HepG2 (cell line): ENCODE results near the gene UTP4. TPM values are rescaled to one million over a fixed set of nuclear protein-coding genes. Genes with fewer than 3 reads are reported as not detected.

Experiments
- HIVEP1 ChIP-seq: sonication (generic); formaldehyde crosslinking; IDR thresholded peaks from 2 replicates; pipeline ENCODE4 v1.4.0; 2020; ENCODE audit warnings: mild to moderate bottlenecking, missing genetic modification reagents
- MTA1 ChIP-seq: sonication (generic); formaldehyde crosslinking; IDR thresholded peaks from 2 replicates; pipeline ENCODE4 v1.4.0; 2020; ENCODE audit warnings: missing genetic modification reagents, mild to moderate bottlenecking, borderline replicate concordance
- RFX5 ChIP-seq: IDR thresholded peaks from 2 replicates; pipeline ENCODE4 v1.6.1; 2011; ENCODE audit warnings: low read depth, low read length, improper control_type of control experiment
- SOX13 ChIP-seq, 3 experiments: fragments of 450-650 bp in 1 of 3; sonication (generic) in 1 of 3; formaldehyde crosslinking in 1 of 3; IDR thresholded peaks in 2 of 3; conservative IDR thresholded peaks in 1 of 3; 2 replicates each; pipeline versions ENCODE4 v1.5.0 to v1.6.1; 2016 to 2020; ENCODE audit warnings: antibody characterized with exemption in 1 of 3, mild to moderate bottlenecking in 1 of 3, missing compliant biosample characterization in 1 of 3, missing genetic modification reagents in 1 of 3, moderate library complexity in 1 of 3
- ZMYM3 ChIP-seq: sonication (generic); formaldehyde crosslinking; IDR thresholded peaks from 2 replicates; pipeline ENCODE4 v1.5.1; 2020; ENCODE audit warnings: mild to moderate bottlenecking, missing genetic modification reagents
- ZNF331 ChIP-seq: sonication (generic); formaldehyde crosslinking; IDR thresholded peaks from 2 replicates; pipeline ENCODE4 v1.4.0; 2020; ENCODE audit warnings: missing genetic modification reagents
- polyA plus RNA-seq, 8 experiments: library from polyadenylated mRNA; depleted of rRNA in 3 of 8; stranded (reverse) in 7 of 8; unstranded in 1 of 8; fragments of >200 nt; fragmentation: Illumina TruSeq in 4 of 8; extraction: Trizol in 4 of 8; gene quantifications; 2 replicates each; pipeline versions ENCODE4 v1.2.1 to v1.2.3, GENCODE V29; 2011 to 2016; ENCODE audit warnings: low read depth in 4 of 8, missing spikeins in 1 of 8, mixed read lengths in 1 of 8; ENCODE audit not compliant: insufficient read depth in 1 of 8
- total RNA-seq, 5 experiments: library from RNA; depleted of rRNA; stranded (reverse); fragments of >200 nt; fragmentation: Illumina TruSeq; extraction: Trizol; gene quantifications; 2 replicates each; pipeline ENCODE4 v1.2.3, GENCODE V29; 2016; ENCODE audit warnings: low read depth in 1 of 5
- TF ChIP-seq, protein P1 (sequence below): sonication (generic); formaldehyde crosslinking; IDR thresholded peaks from 2 replicates; pipeline ENCODE4 v1.9.0; 2021; ENCODE audit warnings: mild to moderate bottlenecking, missing genetic modification reagents
- TF ChIP-seq, protein P2 (sequence below): sonication (generic); formaldehyde crosslinking; IDR thresholded peaks from 2 replicates; pipeline ENCODE4 v1.4.0; 2020; ENCODE audit warnings: missing genetic modification reagents, mild to moderate bottlenecking, borderline replicate concordance
- TF ChIP-seq, protein P3 (sequence below): sonication (generic); formaldehyde crosslinking; IDR thresholded peaks from 2 replicates; pipeline ENCODE4 v1.4.0; 2020; ENCODE audit warnings: mild to moderate bottlenecking, missing genetic modification reagents
- TF ChIP-seq, protein P4 (sequence below): sonication (generic); formaldehyde crosslinking; IDR thresholded peaks from 2 replicates; pipeline ENCODE4 v1.5.0; 2020; ENCODE audit warnings: missing genetic modification reagents, mild to moderate bottlenecking, borderline replicate concordance
- TF ChIP-seq, protein P5 (sequence below): sonication (generic); formaldehyde crosslinking; IDR thresholded peaks from 2 replicates; pipeline ENCODE4 v1.4.0; 2020; ENCODE audit warnings: missing genetic modification reagents

Gene UTP4
- total and polyA plus RNA-seq, 2 of the 13 experiments (the other 11 are each of a cell fraction or from before 2014, with no cell fraction given): 30.0 to 85.8 TPM

DNA sequence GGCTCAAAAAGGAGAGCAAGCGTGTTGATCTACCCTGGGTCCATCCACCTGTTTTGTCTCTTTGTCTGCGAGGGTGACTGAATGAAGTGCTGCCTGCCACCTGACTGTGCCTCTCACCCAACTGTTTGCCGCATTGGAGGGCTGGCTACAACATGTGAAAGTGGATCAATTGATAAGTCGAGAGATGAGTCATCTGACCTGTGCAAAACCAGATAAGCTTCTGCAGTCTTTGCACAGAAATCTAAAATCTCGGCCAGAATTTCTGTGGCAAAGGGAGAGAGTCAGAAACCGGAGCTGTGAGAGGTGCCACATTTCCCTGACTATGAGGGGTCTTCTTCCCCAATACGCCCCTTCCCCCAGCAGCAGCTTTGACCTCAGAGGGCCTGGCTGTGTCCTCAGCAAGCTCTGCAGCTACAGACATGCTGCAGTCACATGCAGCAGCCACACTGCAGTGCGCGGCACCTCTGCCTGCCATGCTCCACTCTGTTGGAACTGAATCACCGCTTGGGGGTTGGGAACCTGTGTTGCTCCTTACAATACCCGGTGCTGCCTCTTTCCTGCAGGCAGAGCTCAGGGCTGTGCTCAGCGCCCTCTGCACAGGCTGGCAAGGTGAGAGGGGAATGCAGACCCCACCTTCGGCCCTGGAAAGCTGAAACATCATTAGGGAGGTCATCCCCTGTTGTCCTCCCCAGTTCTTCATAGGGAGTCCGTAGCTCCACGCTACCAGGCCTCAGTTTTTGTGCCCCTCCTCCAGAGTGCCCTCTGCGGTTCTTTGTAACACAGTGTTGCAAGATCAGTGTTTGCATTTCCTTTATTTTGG, 43.1 kb upstream of the UTP4 start (continued):
- TF ChIP-seq, protein P1, sequence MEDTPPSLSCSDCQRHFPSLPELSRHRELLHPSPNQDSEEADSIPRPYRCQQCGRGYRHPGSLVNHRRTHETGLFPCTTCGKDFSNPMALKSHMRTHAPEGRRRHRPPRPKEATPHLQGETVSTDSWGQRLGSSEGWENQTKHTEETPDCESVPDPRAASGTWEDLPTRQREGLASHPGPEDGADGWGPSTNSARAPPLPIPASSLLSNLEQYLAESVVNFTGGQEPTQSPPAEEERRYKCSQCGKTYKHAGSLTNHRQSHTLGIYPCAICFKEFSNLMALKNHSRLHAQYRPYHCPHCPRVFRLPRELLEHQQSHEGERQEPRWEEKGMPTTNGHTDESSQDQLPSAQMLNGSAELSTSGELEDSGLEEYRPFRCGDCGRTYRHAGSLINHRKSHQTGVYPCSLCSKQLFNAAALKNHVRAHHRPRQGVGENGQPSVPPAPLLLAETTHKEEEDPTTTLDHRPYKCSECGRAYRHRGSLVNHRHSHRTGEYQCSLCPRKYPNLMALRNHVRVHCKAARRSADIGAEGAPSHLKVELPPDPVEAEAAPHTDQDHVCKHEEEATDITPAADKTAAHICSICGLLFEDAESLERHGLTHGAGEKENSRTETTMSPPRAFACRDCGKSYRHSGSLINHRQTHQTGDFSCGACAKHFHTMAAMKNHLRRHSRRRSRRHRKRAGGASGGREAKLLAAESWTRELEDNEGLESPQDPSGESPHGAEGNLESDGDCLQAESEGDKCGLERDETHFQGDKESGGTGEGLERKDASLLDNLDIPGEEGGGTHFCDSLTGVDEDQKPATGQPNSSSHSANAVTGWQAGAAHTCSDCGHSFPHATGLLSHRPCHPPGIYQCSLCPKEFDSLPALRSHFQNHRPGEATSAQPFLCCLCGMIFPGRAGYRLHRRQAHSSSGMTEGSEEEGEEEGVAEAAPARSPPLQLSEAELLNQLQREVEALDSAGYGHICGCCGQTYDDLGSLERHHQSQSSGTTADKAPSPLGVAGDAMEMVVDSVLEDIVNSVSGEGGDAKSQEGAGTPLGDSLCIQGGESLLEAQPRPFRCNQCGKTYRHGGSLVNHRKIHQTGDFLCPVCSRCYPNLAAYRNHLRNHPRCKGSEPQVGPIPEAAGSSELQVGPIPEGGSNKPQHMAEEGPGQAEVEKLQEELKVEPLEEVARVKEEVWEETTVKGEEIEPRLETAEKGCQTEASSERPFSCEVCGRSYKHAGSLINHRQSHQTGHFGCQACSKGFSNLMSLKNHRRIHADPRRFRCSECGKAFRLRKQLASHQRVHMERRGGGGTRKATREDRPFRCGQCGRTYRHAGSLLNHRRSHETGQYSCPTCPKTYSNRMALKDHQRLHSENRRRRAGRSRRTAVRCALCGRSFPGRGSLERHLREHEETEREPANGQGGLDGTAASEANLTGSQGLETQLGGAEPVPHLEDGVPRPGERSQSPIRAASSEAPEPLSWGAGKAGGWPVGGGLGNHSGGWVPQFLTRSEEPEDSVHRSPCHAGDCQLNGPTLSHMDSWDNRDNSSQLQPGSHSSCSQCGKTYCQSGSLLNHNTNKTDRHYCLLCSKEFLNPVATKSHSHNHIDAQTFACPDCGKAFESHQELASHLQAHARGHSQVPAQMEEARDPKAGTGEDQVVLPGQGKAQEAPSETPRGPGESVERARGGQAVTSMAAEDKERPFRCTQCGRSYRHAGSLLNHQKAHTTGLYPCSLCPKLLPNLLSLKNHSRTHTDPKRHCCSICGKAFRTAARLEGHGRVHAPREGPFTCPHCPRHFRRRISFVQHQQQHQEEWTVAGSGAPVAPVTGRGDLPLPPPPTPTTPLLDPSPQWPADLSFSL (CRISPR knock-in tag): peak; percentile 26; the same call in 1 of the 2 replicates
- TF ChIP-seq RFX5 (no peak), ZMYM3 (CRISPR knock-in tag) (peak; percentile 23), MTA1 (CRISPR knock-in tag) (peak; percentile 76; the same call in 1 of the 2 replicates), ZNF331 (CRISPR knock-in tag) (peak; percentile 42; the same call in 1 of the 2 replicates), HIVEP1 (CRISPR knock-in tag) (0 out of 2 replicates have a peak, but pooled peaks have one; percentile 22), SOX13 (IDR thresholded peaks at IDR 0.05) (no peak), SOX13 (CRISPR knock-in tag; conservative IDR thresholded peaks at IDR 0.05 in 1 of 2, IDR thresholded peaks at IDR 0.05 in 1 of 2) (peak in 1 of 2 experiments; percentile 6; a peak in 1 of 4 replicates)
- TF ChIP-seq, protein P2, sequence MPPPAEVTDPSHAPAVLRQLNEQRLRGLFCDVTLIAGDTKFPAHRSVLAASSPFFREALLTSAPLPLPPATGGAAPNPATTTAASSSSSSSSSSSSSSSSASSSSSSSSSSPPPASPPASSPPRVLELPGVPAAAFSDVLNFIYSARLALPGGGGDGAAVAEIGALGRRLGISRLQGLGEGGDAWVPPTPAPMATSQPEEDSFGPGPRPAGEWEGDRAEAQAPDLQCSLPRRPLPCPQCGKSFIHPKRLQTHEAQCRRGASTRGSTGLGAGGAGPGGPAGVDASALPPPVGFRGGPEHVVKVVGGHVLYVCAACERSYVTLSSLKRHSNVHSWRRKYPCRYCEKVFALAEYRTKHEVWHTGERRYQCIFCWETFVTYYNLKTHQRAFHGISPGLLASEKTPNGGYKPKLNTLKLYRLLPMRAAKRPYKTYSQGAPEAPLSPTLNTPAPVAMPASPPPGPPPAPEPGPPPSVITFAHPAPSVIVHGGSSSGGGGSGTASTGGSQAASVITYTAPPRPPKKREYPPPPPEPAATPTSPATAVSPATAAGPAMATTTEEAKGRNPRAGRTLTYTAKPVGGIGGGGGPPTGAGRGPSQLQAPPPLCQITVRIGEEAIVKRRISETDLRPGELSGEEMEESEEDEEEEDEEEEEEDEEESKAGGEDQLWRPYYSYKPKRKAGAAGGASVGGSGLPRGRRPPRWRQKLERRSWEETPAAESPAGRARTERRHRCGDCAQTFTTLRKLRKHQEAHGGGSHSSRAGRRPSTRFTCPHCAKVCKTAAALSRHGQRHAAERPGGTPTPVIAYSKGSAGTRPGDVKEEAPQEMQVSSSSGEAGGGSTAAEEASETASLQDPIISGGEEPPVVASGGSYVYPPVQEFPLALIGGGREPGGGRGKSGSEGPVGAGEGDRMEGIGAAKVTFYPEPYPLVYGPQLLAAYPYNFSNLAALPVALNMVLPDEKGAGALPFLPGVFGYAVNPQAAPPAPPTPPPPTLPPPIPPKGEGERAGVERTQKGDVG: peak; percentile 69; the same call in 1 of the 2 replicates
- TF ChIP-seq, protein P3, sequence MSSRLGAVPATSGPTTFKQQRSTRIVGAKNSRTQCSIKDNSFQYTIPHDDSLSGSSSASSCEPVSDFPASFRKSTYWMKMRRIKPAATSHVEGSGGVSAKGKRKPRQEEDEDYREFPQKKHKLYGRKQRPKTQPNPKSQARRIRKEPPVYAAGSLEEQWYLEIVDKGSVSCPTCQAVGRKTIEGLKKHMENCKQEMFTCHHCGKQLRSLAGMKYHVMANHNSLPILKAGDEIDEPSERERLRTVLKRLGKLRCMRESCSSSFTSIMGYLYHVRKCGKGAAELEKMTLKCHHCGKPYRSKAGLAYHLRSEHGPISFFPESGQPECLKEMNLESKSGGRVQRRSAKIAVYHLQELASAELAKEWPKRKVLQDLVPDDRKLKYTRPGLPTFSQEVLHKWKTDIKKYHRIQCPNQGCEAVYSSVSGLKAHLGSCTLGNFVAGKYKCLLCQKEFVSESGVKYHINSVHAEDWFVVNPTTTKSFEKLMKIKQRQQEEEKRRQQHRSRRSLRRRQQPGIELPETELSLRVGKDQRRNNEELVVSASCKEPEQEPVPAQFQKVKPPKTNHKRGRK (CRISPR knock-in tag): peak; percentile 83; the same call in 1 of the 2 replicates
- TF ChIP-seq, protein P4, sequence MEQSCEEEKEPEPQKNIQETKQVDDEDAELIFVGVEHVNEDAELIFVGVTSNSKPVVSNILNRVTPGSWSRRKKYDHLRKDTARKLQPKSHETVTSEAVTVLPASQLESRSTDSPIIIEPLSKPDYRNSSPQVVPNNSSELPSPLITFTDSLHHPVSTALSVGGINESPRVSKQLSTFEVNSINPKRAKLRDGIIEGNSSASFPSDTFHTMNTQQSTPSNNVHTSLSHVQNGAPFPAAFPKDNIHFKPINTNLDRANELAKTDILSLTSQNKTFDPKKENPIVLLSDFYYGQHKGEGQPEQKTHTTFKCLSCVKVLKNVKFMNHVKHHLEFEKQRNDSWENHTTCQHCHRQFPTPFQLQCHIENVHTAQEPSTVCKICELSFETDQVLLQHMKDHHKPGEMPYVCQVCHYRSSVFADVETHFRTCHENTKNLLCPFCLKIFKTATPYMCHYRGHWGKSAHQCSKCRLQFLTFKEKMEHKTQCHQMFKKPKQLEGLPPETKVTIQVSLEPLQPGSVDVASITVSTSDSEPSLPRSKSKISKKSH (CRISPR knock-in tag): peak; percentile 76; the same call in 1 of the 2 replicates
- TF ChIP-seq, protein P5, sequence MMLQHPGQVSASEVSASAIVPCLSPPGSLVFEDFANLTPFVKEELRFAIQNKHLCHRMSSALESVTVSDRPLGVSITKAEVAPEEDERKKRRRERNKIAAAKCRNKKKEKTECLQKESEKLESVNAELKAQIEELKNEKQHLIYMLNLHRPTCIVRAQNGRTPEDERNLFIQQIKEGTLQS (CRISPR knock-in tag): 0 out of 2 replicates have a peak, but pooled peaks have one; percentile 7
